NT2/D1 (cell line): ENCODE measurements around the gene TOR4A.

ENCODE experiments used
- SUZ12 ChIP-seq: IDR thresholded peaks from 2 replicates; pipeline ENCODE4 v1.6.1; 2011; ENCODE audit not compliant: insufficient read length, insufficient read depth; ENCODE audit errors: extremely low read depth
- YY1 ChIP-seq: IDR thresholded peaks from 2 replicates; pipeline ENCODE4 v1.6.1; 2011; ENCODE audit not compliant: insufficient read length, insufficient read depth
- ZNF274 ChIP-seq: IDR thresholded peaks from 2 replicates; pipeline ENCODE4 v1.6.1; 2011; ENCODE audit warnings: mild to moderate bottlenecking, low read depth, low read length

GRCh38 chr9:137280474-137281344 is 3.2 kb downstream of the TOR4A start:
- TF ChIP-seq YY1 (no peak), SUZ12 (no peak), ZNF274 (no peak)
